Measurements from ENCODE around the gene RBM20. TPM values are rescaled to one million over a fixed set of nuclear protein-coding genes. Genes with fewer than 3 reads are reported as not detected.

The RBM20 gene
- total and polyA plus RNA-seq, 2 experiments from 2014 or later, result 0.05 to 0.17 TPM

- H3K4me3 Mint-ChIP-seq, result no peak overlapping the region
- Histone ChIP-seq H3K4me3 (no peak overlapping the region), H2AFZ (no peak overlapping the region), H3K79me2 (replicated peaks; ENCODE audit: insufficient read depth) (no peaks in the 10 kb centered on the region), H3K4me2 (no peak overlapping the region), H3F3A (replicated peaks; ENCODE audit: low read depth) (0 out of 2 replicates have a peak, but pooled peaks cover 5% of the 10 kb centered on the region), H4K20me1 (replicated peaks; ENCODE audit: insufficient read depth) (no peaks in the 10 kb centered on the region), H3K27ac (ENCODE audit: low read depth) (no peak overlapping the region), H3K4me1 (ENCODE audit: insufficient read depth) (peaks cover 12% of the 10 kb centered on the region), H3K36me3 (ENCODE audit: insufficient read depth) (no peaks in the 10 kb centered on the region), H3K27me3 (ENCODE audit: insufficient read depth) (no peaks in the 10 kb centered on the region), H3K9me2 (ENCODE audit: insufficient read depth) (no peaks in the 10 kb centered on the region)
- no peak overlapping the region for H3K27ac Mint-ChIP-seq
- peaks cover 5% of the 10 kb centered on the region for H3K27me3 Mint-ChIP-seq (ENCODE audit: insufficient read depth, low read depth, poor library complexity)
- no peak for TF ChIP-seq JUNB (IDR thresholded peaks at IDR 0.05; ENCODE audit: unreplicated experiment)
- TF ChIP-seq EZH2 (IDR thresholded peaks at IDR 0.05; ENCODE audit: low read depth, unreplicated experiment), result no peak
- no peak for TF ChIP-seq ZNF331 (CRISPR knock-in tag; IDR thresholded peaks at IDR 0.05; ENCODE audit: low read depth)
- no peak for TF ChIP-seq ZNF114 (CRISPR knock-in tag; IDR thresholded peaks at IDR 0.05)
- TF ChIP-seq CREB1 (CRISPR knock-in tag; IDR thresholded peaks at IDR 0.05; ENCODE audit: low read depth), result no peak
- no peak for TF ChIP-seq ETS1 (IDR thresholded peaks at IDR 0.05)
- no peak for TF ChIP-seq STAT1 (IDR thresholded peaks at IDR 0.05; ENCODE audit: unreplicated experiment)
- TF ChIP-seq REST (IDR thresholded peaks at IDR 0.05; ENCODE audit: unreplicated experiment), result no peak
- no peak for TF ChIP-seq EZH2phosphoT487 (IDR thresholded peaks at IDR 0.05; ENCODE audit: unreplicated experiment)
- ATAC-seq, result no peak
- H3K9me3 Mint-ChIP-seq, result no peaks in the 10 kb centered on the region
- H3K4me1 Mint-ChIP-seq, result peaks cover 21% of the 10 kb centered on the region
- DNase-seq (ENCODE audit: low spot score), result no peak
- H3K36me3 Mint-ChIP-seq (ENCODE audit: low read depth), result no peaks in the 10 kb centered on the region
These were observed 9.5 kb upstream of the RBM20 start for GRCh38 chr10:110634527-110635209.

GRCh38 chr10:110636572-110636931, 7.6 kb upstream of the RBM20 start:
- H3K9me3 Mint-ChIP-seq, result no peaks in the 10 kb centered on the region
- peaks cover 27% of the 10 kb centered on the region for H3K4me1 Mint-ChIP-seq
- TF ChIP-seq STAT1 (IDR thresholded peaks at IDR 0.05; ENCODE audit: unreplicated experiment) (no peak), ZNF114 (CRISPR knock-in tag; IDR thresholded peaks at IDR 0.05) (no peak), EZH2phosphoT487 (IDR thresholded peaks at IDR 0.05; ENCODE audit: unreplicated experiment) (no peak), JUNB (IDR thresholded peaks at IDR 0.05; ENCODE audit: unreplicated experiment) (no peak), POLR2AphosphoS5 (IDR thresholded peaks at IDR 0.05; ENCODE audit: low read depth) (no peak), NANOG (IDR thresholded peaks at IDR 0.05; ENCODE audit: borderline replicate concordance) (no peak), REST (IDR thresholded peaks at IDR 0.05; ENCODE audit: unreplicated experiment) (no peak), CREB1 (CRISPR knock-in tag; IDR thresholded peaks at IDR 0.05; ENCODE audit: low read depth) (no peak), CTCF (conservative IDR thresholded peaks at IDR 0.05; ENCODE audit: low read depth in 2 of 2) (no peak)

More at GRCh38 chr10:110636572-110636931, 7.6 kb upstream of the RBM20 start:
- H3K27ac ChIP-seq (ENCODE audit: low read depth), result no peak overlapping the region
- ATAC-seq (no peak), DNase-seq (ENCODE audit: low spot score) (no peak)
- no peaks in the 10 kb centered on the region for H4K20me1 ChIP-seq (replicated peaks; ENCODE audit: insufficient read depth)
- H3K4me1 ChIP-seq (ENCODE audit: insufficient read depth), result peaks cover 23% of the 10 kb centered on the region
- no peak overlapping the region for H3K4me2 ChIP-seq
- H3F3A ChIP-seq (replicated peaks; ENCODE audit: low read depth), result 0 out of 2 replicates have a peak, but pooled peaks cover 8% of the 10 kb centered on the region
- peaks cover 2% of the 10 kb centered on the region for H3K27me3 ChIP-seq (ENCODE audit: insufficient read depth)
- no peak overlapping the region for H3K4me3 ChIP-seq
- Mint-ChIP-seq H3K36me3 (ENCODE audit: low read depth) (no peaks in the 10 kb centered on the region), H3K27me3 (ENCODE audit: insufficient read depth, low read depth, poor library complexity) (peaks cover 11% of the 10 kb centered on the region), H3K4me3 (no peak overlapping the region), H3K27ac (no peak overlapping the region)
- no peaks in the 10 kb centered on the region for H3K79me2 ChIP-seq (replicated peaks; ENCODE audit: insufficient read depth)
- no peaks in the 10 kb centered on the region for H3K9me2 ChIP-seq (ENCODE audit: insufficient read depth)
- no peak overlapping the region for H2AFZ ChIP-seq
- no peaks in the 10 kb centered on the region for H3K36me3 ChIP-seq (ENCODE audit: insufficient read depth)

Measured in GM23338 (cell line).